NCI-H2196 (cell line): Measurements from ENCODE around the gene ARHGAP6.
"Not testable (repeated sequence)": the region's sequence is repeated elsewhere in the genome, so short reads cannot be mapped to it uniquely, and the experiment has no call there.

Experiments
- DNase-seq: peaks from one replicate; lab custom pipeline; 2025; ENCODE audit not compliant: unreplicated experiment; lab: John Stamatoyannopoulos, UW

ARHGAP6 gene

DNA sequence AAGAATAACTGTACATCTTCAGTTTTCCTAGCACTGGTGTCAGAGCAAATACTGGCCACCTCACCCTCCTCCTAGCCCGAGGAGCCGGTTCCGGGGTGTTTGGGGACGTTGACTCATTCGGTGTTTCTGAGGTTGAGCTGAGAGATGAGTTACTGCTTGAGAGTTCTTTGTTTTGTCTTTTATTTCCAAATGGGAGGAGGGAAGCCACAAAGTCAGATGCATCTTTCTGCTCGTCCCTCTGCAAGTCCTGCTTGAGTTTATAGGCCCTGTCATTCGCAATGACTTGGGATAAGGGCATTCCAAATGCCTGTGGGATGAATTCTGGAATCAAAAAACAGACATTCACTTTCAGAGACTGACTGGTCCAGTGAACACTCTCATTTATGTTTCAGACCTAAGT, 477.1 kb downstream of the ARHGAP6 start:
- no peak for DNase-seq

DNA sequence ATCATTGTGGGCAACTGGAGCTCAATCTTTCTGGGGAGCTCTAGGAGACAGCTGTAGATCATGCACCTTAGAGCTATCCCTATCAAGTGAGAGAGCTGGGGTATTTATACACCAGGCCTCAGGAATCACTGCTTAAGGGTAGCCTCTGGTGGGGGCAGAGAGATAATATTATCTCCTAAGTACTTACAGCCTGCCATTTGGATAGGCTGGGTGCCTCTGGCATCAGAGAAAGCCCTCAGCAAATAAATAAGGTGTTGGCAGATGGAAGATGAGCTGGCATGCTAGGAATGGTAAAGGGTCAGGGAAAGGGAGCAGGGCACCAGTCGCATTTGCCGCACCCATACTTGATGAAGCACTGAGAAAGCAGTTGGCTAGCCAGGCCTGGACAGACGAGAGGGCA, 478.7 kb downstream of the ARHGAP6 start:
- no peak for DNase-seq

DNA sequence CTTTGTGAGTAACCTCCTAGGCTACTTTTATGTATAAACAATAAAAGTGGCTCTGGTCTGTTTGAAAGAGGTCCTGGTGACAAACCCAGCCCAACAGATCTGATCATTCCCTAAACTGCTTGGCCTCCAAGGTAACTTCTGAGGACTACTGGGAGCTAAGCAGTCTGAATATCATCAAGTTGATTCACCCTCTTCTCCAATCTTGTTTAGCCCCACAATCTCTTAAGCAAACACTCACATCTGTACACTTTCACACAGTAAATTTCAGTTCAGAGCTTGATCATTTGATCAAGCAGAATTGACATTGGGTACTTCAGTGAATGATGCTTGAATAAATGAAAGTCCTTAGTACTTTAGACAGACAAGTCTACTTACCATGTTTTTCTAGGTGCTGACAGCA, 479.9 kb downstream of the ARHGAP6 start:
- DNase-seq = no peak

DNA sequence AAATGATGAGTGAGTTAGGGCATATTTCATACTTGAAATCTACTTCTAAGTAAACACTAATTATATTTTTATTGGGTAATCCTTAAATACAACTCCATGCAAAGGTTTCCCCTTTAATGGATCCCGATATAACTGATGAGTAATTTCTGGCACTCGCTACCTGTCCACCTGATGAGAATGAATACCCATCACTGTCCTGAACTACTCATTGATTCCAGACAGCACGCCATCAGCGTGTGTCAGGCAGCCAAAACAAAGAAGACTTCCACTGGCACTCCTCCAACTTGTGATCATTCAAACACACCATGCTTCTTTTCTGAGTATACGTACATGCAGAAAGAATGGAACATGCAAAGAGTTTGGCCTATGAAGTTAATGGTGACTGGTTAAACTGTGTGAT, 485.1 kb downstream of the ARHGAP6 start:
- DNase-seq = peak; percentile 1

DNA sequence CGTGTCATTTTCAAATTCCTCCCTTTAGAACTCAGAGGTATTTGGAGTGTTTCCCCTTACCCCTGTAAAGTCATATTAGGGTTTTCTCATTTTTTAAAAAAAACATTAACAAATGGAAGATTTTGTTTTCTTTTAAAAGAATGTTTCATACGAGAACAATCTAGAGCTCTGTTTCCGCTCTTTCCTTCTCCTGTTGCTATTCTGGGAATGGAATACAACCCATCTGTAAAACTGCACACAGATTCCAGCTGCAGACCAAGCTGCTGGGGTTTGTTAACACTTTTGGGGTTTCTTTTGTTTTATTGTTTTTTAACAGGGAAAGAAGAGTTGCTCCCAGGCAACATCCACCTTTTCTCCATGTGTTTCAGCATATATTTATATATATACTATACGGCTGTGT, 493.3 kb downstream of the ARHGAP6 start:
- no peak for DNase-seq

DNA sequence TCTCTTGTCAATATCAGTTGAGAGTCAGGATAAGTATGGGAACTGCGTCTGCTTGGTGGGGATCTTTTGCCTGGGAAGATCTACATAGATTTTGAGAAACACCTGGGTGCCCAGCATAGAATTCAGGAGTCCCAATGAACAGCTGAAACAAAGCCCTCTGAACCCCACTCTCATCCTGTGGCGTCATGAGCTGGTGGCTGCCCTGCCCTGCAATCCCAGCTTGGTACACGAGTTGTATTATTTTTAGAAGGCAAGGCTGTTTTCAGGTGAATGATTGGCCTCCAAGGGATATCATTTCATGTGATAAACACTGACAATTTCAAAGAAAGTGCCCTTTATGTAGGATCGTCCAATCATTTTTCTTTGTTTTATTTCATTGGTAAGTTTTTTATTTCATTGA, 493.8 kb downstream of the ARHGAP6 start:
- no peak for DNase-seq

DNA sequence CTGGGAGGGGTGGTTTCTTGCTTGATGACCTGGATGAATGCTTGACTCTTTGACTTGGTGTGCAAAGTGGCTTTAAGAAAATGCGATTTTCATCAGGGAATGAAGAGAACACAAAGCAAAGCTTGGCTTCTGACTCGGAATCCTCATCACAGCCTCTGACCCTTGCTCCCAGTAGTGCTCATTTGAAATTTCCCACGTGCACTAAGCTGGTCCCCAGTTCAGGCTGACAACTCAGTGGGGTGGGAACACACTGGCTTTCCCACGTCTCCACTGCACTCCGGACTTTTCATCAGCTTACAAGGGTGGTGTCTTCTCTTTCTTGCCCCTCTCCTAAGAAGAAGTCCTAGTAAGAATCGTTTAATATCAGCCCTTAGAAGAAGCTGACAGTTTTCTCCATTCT, 501.3 kb downstream of the ARHGAP6 start:
- DNase-seq = no peak

DNA sequence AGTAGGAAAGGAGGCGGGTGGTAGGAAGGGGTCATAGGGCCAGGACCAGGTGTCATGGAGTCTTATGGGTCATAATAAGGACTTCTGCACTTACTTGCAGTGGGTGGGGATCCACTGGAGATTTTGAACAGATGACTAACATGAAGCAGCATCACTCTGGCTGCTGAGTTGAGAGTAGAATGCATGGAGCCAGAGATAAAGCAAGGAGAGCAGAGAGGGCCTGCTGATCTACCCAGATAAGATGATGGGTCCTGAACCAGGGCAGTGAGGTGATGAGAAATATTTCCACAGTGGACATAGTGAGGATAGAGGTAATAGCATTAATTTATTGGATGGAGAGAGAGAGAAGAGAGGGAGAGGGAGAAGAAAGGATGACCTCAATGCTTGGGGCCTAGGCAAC, 506.6 kb downstream of the ARHGAP6 start:
- DNase-seq = no peak

DNA sequence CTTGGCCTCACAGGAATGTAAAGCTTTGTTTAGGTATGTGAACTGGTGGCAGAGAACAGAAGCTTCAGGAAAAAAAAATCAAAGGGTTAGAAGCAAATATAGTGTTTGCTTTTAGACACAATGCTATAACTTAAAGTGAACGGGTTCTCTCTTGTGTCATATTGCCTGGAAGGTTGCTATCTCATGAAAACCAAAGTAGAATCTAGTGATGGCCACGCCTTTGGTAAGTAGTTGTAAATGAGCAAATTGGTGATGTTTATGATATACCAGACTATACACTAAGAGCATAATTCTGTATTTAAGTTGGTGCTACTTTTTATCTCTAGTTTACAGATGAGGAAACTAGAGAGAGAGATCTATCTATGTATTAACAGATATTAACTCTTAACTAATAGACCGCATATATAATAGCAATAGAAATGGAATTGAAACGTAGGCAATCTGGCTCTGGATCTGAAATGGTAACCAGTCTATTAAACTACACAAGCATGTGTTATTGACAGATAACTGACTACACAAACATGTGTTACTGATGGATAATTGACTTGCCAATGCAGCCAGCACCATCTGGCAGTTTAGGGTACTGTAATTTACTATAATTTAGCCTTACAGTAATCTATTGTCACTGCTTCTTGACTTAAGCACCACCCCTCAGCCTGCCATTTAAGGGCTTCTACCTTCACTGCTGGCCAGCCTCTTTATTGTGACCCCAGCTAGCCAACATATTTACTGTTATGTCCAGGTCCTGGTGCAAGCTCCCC, 513.7 kb downstream of the ARHGAP6 start:
- DNase-seq = no peak

DNA sequence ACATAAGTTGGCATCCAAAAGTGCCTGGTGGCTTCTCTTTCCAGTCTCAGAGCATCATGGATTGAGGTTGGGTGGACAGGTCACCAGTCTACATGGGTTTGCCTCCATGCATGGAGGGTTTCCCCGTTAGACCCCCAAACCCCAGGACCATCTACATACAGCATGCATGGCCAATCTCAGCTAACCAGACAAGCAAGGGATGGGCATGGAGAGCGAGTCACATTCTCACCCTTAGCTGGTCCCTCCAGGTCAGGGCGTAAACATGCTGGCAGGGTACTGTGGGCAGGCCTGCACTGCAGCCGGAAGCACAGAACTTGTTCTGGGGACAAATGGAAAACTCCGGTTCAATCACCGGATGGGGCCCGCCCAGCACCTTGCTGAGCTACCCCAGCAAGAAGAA, 517.3 kb downstream of the ARHGAP6 start:
- DNase-seq = no peak

DNA sequence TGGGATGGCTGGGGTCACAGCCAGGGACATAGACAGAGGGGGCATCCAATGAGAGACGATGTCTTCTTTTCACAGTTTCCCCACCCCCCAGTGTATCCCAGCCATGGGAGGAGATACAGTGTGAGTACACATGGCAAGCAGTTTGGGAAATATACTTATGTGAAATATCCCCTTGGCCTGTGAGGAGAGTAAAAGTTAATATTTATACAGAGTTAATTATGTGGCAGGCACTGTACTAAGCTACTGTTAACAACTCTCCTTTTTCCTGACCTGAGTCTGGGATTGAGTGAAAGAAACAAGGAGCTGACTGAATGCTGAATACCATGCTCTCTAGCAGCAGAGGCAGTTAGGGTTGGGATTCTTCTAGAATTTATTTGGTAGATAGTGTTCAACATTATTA, 519.3 kb downstream of the ARHGAP6 start:
- no peak for DNase-seq

DNA sequence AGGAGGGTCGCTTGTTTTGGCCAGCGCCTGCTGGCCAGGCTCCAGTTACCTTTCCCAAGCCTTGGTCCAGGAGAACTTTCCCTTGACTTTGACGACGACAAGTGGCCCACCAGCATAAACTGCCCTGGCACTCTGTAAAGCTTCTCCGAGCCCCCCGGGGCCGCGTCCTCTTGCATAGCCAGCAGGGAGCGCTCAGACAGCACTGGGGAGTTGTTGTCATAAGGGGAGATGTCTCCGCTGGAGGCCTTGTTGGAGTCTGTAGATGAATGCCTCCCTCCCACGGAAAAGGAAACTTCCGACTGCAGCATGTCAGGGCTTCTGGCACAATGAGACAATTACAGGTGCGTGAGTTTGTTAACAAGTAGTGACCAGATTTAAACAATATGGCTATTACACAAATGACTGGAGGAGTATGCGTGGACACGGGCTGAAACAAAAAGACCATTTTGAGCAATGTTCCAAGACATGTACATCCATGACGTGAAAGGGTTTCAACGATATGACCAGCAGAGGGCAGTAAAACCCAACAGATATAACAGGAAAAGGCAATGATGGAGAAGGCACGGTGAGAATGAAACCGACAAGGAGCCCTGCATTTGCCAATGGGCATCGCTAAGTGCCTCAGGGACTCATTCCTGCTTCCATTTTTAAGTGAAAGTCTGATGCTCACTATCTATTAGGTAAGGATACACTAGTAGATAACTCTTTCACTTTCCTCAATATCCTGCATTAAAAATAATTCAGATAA, 521.6 kb downstream of the ARHGAP6 start:
- peak; percentile 72 for DNase-seq

DNA sequence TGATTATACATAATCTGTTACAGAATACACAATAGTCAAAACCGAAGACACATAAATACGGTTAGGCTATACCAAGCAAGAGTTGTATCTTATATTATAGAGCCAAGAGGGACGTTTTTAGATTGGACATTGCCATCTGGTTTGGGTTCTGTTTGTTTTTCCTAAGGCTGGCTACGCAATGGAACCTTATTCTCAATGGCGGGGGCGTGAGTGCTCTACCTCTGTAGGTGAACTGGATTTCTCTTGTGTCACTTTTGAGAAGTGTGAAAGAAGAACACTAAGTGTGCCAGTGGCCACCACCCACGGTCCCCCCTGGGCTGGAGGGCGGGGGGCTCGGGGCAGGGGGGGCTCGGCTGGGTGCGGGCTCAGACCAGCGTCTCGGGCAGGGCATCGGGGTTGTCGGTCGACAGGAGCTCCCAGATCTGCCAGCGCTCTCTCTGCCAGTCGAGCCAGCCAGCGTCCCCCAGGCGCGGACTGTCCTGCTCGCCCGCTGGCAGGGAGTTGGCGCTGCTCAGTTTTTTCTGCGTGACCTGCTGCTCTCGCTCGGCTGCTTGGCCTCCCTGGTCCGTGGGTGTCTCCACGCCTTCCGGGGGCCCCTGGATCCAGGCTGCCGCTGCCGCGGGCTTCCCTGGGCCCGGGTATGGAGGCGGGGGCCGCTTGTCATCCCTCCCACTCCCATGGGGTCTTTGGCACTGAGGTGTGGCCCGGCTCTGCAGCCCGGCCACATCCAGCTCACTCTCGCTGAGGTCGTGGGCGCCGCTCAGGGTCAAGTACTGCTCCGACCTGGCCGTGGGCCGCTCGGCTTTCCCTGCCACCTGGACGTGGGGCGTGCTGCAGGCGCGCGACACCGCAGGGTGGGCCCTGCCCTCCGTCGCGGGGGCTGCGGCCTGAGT, 527.0 kb downstream of the ARHGAP6 start:
- no peak for DNase-seq

DNA sequence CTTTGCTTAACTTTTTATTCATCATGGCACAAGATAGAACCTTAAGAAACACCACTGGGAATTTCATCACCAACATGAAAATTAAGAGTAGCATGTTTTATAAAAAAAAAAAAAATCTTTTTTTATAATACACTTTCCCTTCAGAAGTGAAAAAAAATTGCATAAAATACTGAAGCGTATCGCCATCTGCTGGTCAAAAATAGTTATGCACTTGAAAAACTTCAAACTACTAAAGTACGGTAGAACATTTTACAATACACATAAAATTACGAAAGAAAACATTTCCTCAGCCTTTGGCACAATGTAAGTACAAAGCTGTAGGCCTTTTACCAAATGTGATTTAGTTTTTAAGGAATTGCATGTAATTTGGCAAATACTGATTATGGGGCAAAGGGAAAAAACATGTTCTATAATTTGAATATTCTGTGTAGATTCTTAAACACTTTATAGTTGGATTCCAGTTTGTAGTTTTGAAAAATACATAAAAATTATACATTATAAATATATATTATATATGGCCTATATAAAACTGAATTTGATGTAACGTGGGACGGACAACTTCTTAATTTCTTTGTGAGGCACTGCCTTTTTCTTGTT, 528.1 kb downstream of the ARHGAP6 start:
- DNase-seq = peak; percentile 33

DNA sequence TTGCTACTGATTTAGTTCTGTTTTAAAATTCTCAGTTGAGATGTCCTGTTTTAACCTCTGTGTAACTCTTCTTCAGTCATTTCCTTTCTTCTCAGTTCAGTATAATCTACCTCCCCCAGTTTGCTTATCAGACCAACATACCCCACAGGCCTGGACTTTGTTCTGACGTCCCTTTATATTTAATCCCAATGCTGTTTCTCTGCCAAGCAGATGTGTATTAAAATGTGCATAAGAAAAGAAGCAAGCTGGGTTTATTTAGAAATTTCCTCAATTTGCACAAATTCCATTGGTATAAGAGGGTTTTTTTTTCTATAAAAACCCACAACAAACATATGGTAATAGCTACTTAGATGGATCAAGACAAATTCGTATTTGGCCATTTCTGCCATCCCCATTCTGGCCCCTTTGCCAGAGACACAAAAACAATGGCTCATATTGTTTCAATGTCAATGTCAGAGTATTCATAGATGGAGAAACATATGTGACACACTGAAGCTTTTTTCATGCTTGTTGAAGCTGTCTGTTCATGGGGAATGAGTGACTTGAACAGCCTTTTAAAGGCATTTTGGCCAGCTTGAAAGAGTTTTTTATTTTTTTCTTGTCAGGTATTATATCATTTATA, 530.0 kb downstream of the ARHGAP6 start:
- no peak for DNase-seq

DNA sequence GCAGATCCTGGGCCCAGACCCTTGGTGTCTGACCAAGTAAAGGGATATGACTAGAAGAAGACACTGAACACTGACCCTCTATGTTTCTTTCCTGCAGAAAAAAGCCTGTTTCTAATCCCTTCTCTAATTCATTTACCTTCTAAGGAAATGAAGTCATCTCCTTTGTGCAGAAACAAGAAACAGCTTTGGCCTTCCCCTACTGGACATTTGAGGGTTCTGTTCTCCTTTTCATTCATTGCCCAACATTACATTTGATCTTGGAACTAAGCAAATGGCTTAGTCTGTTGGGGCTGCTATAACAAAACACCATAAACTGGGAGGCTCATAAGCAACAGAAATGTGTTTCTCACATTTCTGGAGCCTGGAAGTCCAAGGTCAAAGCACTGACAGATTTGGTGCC, 534.6 kb downstream of the ARHGAP6 start:
- no peak for DNase-seq

DNA sequence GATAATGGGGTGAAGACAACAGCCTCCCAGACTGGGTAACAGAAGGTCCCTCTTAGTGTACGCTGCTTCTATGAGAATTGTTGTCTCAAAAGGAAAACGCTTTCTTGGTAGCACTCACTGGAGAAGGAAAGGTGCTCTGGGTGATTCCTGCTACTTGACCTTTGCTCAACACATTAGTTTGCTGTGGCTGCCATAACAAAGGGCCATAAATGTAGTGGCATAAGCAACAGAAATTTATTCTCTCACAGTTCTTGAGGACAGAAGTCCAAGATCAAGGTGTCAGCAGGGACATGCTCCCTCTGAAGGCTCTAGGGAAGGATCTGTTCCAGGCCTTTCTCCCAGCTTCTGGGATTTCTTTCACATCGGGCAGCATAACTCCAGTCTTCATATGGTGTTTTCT, 535.6 kb downstream of the ARHGAP6 start:
- no peak for DNase-seq

DNA sequence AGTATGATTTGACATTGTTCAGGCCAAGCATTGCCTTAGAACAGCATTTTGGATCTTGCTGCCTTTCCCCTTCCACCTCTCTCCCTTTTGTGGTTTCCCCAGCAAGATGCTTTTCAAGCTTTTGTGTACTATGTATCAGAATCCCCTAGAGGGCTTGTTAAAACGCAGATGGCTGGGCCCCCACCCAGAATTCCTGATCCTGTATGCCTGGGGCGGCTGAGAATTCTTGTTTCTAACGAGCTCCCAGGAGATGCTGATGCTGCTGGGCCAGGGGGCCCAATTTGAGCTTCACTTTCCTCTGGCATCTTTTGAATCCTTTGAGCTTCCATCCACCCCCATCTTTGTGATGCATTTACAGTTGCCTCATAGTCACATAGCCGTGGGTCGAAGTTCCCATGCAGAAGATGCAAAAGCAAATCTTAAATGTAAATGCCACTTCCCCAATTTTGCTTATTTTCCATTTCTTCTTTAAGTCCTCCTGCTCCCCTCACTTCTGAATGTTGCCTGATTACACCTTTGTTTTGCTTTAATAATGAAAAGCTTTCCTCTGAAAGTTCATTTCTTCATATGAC, 536.1 kb downstream of the ARHGAP6 start:
- DNase-seq = no peak

DNA sequence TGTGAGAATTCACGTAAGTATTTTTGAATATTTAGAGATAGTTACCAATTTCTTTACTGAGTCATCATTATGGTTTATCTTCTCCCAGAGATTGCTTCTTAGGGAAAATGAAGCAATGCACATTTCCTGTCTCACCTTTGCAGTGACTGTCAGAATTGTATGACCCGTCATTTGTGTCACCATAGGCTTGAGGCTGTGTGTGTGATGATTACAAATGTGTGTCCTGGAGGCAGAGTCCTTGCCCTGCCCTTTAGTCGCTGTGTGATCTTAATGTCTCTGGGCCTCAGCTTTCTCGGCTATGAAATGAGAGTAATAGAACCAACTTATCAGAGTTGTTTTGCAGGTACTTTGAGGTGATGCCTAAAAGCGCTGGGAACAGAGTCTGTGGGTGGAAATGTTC, 540.7 kb downstream of the ARHGAP6 start:
- no peak for DNase-seq

DNA sequence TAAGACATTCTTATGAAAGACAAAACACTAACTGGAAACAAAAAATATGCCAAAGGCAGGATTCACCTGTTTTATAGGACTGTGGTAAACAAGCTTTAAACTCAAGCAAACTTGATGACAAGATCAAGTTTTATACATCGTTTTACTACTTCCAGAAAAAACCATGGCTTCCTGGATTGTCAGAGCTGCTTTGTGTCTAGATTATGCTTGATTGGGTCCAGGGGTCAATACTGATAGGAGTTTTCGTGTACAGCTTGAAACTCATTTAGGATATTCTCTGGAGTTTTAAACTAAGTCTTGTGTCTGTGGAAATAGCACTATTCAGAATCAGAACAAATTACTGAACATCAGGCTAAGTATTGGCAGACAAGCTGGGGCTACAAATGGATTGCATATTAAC, 541.6 kb downstream of the ARHGAP6 start:
- DNase-seq = no peak

DNA sequence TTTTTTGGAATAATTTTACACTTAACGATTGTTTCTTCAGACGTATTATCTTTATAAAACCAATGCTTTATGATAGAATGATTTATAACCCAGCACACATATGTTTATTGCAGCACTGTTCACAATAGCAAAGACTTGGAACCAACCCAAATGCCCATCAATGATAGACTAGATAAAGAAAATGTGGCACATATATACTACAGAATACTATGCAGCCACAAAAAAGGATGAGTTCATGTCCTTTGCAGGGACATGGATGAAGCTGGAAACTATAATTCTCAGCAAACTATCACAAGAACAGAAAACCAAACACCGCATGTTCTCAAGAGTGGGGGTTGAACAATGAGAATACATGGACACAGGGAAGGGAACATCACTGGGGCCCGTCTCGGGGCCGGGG, 542.6 kb downstream of the ARHGAP6 start:
- DNase-seq = not testable (repeated sequence)
